Choroid plexus epithelial cell (primary cell): ENCODE data around the gene C19orf53.

ENCODE experiments used
- DNase-seq: peaks from one replicate; pipeline ENCODE4 v3.0.0-alpha.2; 2010; ENCODE audit warnings: low read depth
- H3K4me3 ChIP-seq: 2 replicates; pipeline ENCODE4 v1.5.1; 2011; ENCODE audit warnings: low read depth, mild to moderate bottlenecking, control low read depth, low read length, moderate library complexity
- CTCF ChIP-seq: conservative IDR thresholded peaks from 2 replicates; pipeline ENCODE4 v1.5.1; 2011; ENCODE audit warnings: low read depth, mild to moderate bottlenecking, control low read depth, inconsistent platforms, low read length, moderate library complexity

The C19orf53 gene

GRCh38 chr19:13734751-13735150 lies 39.5 kb upstream of the C19orf53 start:
- DNase-seq = no peak
- no peak for TF ChIP-seq CTCF
- no peak overlapping the region for H3K4me3 ChIP-seq

GRCh38 chr19:13738073-13738472 lies 36.2 kb upstream of the C19orf53 start:
- no peak for TF ChIP-seq CTCF
- DNase-seq = no peak
- no peak overlapping the region for H3K4me3 ChIP-seq

GRCh38 chr19:13741893-13742292 lies 32.4 kb upstream of the C19orf53 start:
- no peak for TF ChIP-seq CTCF
- no peak for DNase-seq
- H3K4me3 ChIP-seq = no peak overlapping the region

- no peak for TF ChIP-seq CTCF
- DNase-seq = peak; percentile 25
- H3K4me3 ChIP-seq = no peak overlapping the region
Measured at GRCh38 chr19:13742756-13743155, 31.5 kb upstream of the C19orf53 start.

- DNase-seq = no peak
- TF ChIP-seq CTCF = no peak
- H3K4me3 ChIP-seq = no peak overlapping the region
Measured at GRCh38 chr19:13744174-13744573, 30.1 kb upstream of the C19orf53 start.

GRCh38 chr19:13747098-13747453 lies 27.2 kb upstream of the C19orf53 start:
- no peak for DNase-seq
- no peak for TF ChIP-seq CTCF
- H3K4me3 ChIP-seq = peak overlapping the region; percentile 46

GRCh38 chr19:13748169-13748828 lies 26.0 kb upstream of the C19orf53 start:
- H3K4me3 ChIP-seq = peak overlapping the region; percentile 82
- TF ChIP-seq CTCF = no peak
- peak; percentile 54 for DNase-seq
